ENCODE results near the gene SEMA4D.
"Not testable (repeated sequence)": the region's sequence is repeated elsewhere in the genome, so short reads cannot be mapped to it uniquely, and the experiment has no call there.

SEMA4D gene

DNA sequence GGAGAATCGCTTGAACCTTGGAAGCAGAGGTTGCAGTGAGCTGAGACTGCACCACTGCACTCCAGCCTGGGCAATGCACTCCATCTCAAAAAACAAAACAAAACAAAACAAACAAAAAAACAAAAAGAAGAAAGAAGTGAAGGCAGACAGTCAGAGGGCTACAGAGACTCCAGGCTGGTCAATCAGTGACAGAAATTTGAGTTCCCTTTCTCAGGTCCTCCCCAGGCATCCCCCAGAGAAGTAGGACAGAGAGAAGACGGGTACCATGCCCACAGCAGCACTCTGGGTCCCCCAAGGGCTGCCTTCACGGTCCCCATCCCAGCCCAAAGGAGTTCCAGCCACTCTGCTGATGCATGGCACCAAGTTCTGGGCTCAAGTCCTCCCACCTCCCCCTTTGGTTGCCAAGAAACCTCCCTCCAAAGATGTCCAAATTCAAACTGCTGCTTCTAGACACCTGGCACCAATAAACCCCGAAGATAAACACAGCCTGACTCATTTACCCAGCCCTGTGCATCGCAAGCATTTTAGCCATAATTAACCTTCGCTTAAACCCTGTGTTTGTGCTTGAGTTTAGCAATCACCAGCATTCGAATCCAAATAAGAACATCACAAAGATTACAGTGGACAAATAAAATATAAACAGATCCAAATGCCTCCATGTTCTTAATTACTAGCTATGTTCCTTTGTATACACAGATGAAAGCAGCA is 24.0 kb downstream of the SEMA4D start:
- no peak for DNase-seq (ENCODE audit: low read depth)
- no peak for TF ChIP-seq CTCF (IDR thresholded peaks at IDR 0.05; ENCODE audit: insufficient read depth, low read depth, low read length, missing control alignments)
- no peak overlapping the region for H3K4me3 ChIP-seq (ENCODE audit: low read depth, low read length)

- not testable (repeated sequence) for DNase-seq (ENCODE audit: low read depth); H3K4me3 ChIP-seq (ENCODE audit: low read depth, low read length)
These were observed 26.1 kb downstream of the SEMA4D start for GRCh38 chr9:89471796-89472320.

DNA sequence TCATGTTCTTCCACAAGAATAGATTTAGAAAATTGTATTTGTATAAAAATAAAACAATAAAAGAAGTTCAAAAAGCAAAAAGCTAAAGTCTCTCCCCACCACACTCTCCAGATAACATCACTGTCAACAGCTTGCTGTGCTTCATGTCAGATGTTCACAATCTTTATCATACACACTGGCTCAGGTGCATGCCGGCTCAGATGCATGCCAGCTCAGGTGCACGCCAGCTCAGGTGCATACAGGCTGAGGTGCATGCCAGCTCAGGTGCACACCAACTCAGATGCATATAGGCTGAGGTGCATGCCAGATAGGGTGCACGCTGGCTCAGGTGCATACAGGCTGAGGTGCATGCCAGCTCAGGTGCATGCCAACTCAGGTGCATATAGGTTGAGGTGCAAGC is 26.5 kb downstream of the SEMA4D start:
- DNase-seq (ENCODE audit: low read depth), result no peak
- no peak overlapping the region for H3K4me3 ChIP-seq (ENCODE audit: low read depth, low read length)
- TF ChIP-seq CTCF (IDR thresholded peaks at IDR 0.05; ENCODE audit: insufficient read depth, low read depth, low read length, missing control alignments), result no peak

- no peak for DNase-seq (ENCODE audit: low read depth)
- TF ChIP-seq CTCF (IDR thresholded peaks at IDR 0.05; ENCODE audit: insufficient read depth, low read depth, low read length, missing control alignments), result no peak
- no peak overlapping the region for H3K4me3 ChIP-seq (ENCODE audit: low read depth, low read length)
These were observed 27.6 kb downstream of the SEMA4D start for GRCh38 chr9:89470224-89470839.

DNA sequence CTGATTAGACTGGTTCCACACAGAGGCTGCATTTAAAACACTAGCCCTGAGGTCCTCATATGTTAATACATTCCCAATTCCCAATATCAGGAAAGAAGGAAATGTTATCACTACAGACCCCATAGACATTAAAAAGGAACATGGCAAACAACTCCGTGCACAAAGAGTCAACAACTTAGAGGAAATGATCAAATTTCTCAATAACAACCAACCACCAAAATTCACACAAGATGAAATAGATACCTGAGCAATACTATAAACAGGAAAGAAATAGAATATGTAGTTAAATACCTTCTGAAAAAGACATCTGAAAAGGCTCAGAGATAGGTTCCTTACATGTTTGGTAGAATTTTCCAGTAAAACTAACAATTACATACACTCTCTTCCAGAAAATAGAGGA is 28.9 kb downstream of the SEMA4D start:
- no peak overlapping the region for H3K4me3 ChIP-seq (ENCODE audit: low read depth, low read length)
- no peak for DNase-seq (ENCODE audit: low read depth)
- no peak for TF ChIP-seq CTCF (IDR thresholded peaks at IDR 0.05; ENCODE audit: insufficient read depth, low read depth, low read length, missing control alignments)

GRCh38 chr9:89468281-89468960 is 29.5 kb downstream of the SEMA4D start:
- H3K4me3 ChIP-seq (ENCODE audit: low read depth, low read length), result no peak overlapping the region
- DNase-seq (ENCODE audit: low read depth), result no peak
- no peak for TF ChIP-seq CTCF (IDR thresholded peaks at IDR 0.05; ENCODE audit: insufficient read depth, low read depth, low read length, missing control alignments)

DNA sequence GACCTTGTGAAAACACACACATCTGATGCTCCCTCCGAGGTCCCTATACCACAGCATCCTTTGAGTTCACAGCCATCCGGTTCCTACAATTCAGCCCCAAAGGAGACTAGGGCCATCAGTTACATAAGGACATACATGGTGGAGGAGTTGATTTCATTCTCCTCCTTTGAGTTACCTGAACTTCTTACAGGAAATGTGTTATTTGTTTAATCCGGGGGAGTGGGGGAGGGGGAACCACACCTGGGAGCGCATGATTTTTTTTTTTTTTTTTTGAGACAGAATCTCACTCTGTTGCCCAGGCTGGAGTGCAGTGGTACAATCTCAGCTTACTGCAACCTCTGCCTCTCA is 30.7 kb downstream of the SEMA4D start:
- H3K4me3 ChIP-seq (ENCODE audit: low read depth, low read length), result peak overlapping the region; percentile 14; the same call in 1 of the 2 replicates
- no peak for TF ChIP-seq CTCF (IDR thresholded peaks at IDR 0.05; ENCODE audit: insufficient read depth, low read depth, low read length, missing control alignments)
- DNase-seq (ENCODE audit: low read depth), result no peak
